NK-92 (cell line): ENCODE results near the gene GTPBP2.

Experiments
- DNase-seq: peaks from one replicate; lab custom pipeline; 2025; ENCODE audit not compliant: unreplicated experiment; lab: John Stamatoyannopoulos, UW

The GTPBP2 gene

GRCh38 chr6:43582911-43583310, 46.2 kb downstream of the GTPBP2 start:
- DNase-seq = no peak

- DNase-seq = no peak
Measured at GRCh38 chr6:43579171-43579570, 49.9 kb downstream of the GTPBP2 start.

- no peak for DNase-seq
Measured at GRCh38 chr6:43578748-43579147, 50.3 kb downstream of the GTPBP2 start.

GRCh38 chr6:43575772-43576551, 53.1 kb downstream of the GTPBP2 start, which contains the start of the genes POLH and XPO5:
POLH (plus strand) TSS chr6:43576185; CDS start chr6:43582320, 6,135 bp downstream.
XPO5 (minus strand) TSS chr6:43576038; CDS start chr6:43575864, 174 bp downstream.
- DNase-seq = peak; percentile 19

GRCh38 chr6:43575105-43575771, 53.8 kb downstream of the GTPBP2 start:
- no peak for DNase-seq

- DNase-seq = no peak
Measured at GRCh38 chr6:43572015-43572414, 57.0 kb downstream of the GTPBP2 start.

- no peak for DNase-seq
Measured at GRCh38 chr6:43570876-43571441, 58.1 kb downstream of the GTPBP2 start.
